Measurements from ENCODE around the gene CDK3. TPM values are rescaled to one million over a fixed set of nuclear protein-coding genes. Genes with fewer than 3 reads are reported as not detected.
A peak's percentile ranks its signal among the peaks of the same experiment; 100 is the strongest.
"Not testable (repeated sequence)": the region's sequence is repeated elsewhere in the genome, so short reads cannot be mapped to it uniquely, and the experiment has no call there.

Gene CDK3
- 10 to 100 TPM in 1 of 8 experiments, 1 to 10 TPM in 7; 3.5 to 11.0 (median 6.2) TPM for total RNA-seq

- peak in 6 of 8 experiments; percentile 4 to 28 (median 17) for ATAC-seq (replicated peaks in 6 of 8)
- no peak within 1 kb of the TSS for H3K27ac ChIP-seq
- in situ Hi-C loops (cut with MboI; ENCODE audit: low pct_unique_long_range_greater_than_20kb in 2 of 9, low sequenced_read_pairs in 9 of 9, unreplicated experiment in 9 of 9): loop anchor here in 4 of 9 experiments (25.0 kb wide), 1 partner anchor 286 kb away; no protein-coding TSS in a partner anchor
- no peak within 1 kb of the TSS for H3K4me3 ChIP-seq
- H3K4me1 ChIP-seq (replicated peaks in 1 of 2): peaks cover 0 to 7% of the 10 kb centered on the region in 2 donors
- 83% methylated on average over 1 of the region's 21 CpGs; no CpG with 5 or more reads in 9 of the 10 experiments for WGBS, 10 experiments
These were observed at the start of gene CDK3 for GRCh38 chr17:76000755-76001521. Gene CDK3, plus strand, starts transcription at chr17:76000855. Its CDS starts 571 bp downstream, at chr17:76001426.

- no peak overlapping the region for H3K27ac ChIP-seq
- 85 to 100% (median 97%) methylated on average over 1 to 8 of the region's 8 CpGs for WGBS, 10 experiments
- H3K4me1 ChIP-seq (replicated peaks in 1 of 2): no peaks in the 10 kb centered on the region
- in situ Hi-C loops (cut with MboI; ENCODE audit: low pct_unique_long_range_greater_than_20kb in 2 of 9, low sequenced_read_pairs in 9 of 9, unreplicated experiment in 9 of 9): no loop called here
- ATAC-seq (replicated peaks in 6 of 8): no peak
- H3K4me3 ChIP-seq: no peak overlapping the region
These were observed 49.6 kb upstream of the CDK3 start for GRCh38 chr17:75950855-75951554.

- 39 to 94% (median 64%) methylated on average over 1 to 8 of the region's 8 CpGs for WGBS, 10 experiments
- in situ Hi-C loops (cut with MboI; ENCODE audit: low pct_unique_long_range_greater_than_20kb in 2 of 9, low sequenced_read_pairs in 9 of 9, unreplicated experiment in 9 of 9): no loop called here
- no peak overlapping the region for H3K4me3 ChIP-seq
- no peaks in the 10 kb centered on the region for H3K4me1 ChIP-seq (replicated peaks in 1 of 2)
- no peak for ATAC-seq (replicated peaks in 6 of 8)
- H3K27ac ChIP-seq: no peak overlapping the region
These were observed 41.4 kb upstream of the CDK3 start for GRCh38 chr17:75959051-75959838.

GRCh38 chr17:75959839-75960511, 40.7 kb upstream of the CDK3 start:
- Histone ChIP-seq H3K4me3 (no peak overlapping the region), H3K4me1 (replicated peaks in 1 of 2) (no peaks in the 10 kb centered on the region), H3K27ac (no peak overlapping the region)
- WGBS, 10 experiments: 83 to 100% (median 97%) methylated on average over 2 to 10 of the region's 11 CpGs
- in situ Hi-C loops (cut with MboI; ENCODE audit: low pct_unique_long_range_greater_than_20kb in 2 of 9, low sequenced_read_pairs in 9 of 9, unreplicated experiment in 9 of 9): no loop called here
- ATAC-seq (replicated peaks in 6 of 8): no peak

- Histone ChIP-seq H3K27ac (no peak overlapping the region), H3K4me3 (no peak overlapping the region)
- in situ Hi-C loops (cut with MboI; ENCODE audit: low pct_unique_long_range_greater_than_20kb in 2 of 9, low sequenced_read_pairs in 9 of 9, unreplicated experiment in 9 of 9): no loop called here
These were observed 35.2 kb upstream of the CDK3 start for GRCh38 chr17:75965468-75965867.

GRCh38 chr17:75969044-75969443, 31.6 kb upstream of the CDK3 start:
- in situ Hi-C loops (cut with MboI; ENCODE audit: low pct_unique_long_range_greater_than_20kb in 2 of 9, low sequenced_read_pairs in 9 of 9, unreplicated experiment in 9 of 9); H3K4me3 ChIP-seq; ATAC-seq (replicated peaks in 6 of 8); H3K4me1 ChIP-seq (replicated peaks in 1 of 2); H3K27ac ChIP-seq: not testable (repeated sequence)
- WGBS, 10 experiments: 88 to 100% (median 96%) methylated on average over 1 to 7 of the region's 10 CpGs; no CpG with 5 or more reads in 2 of the 10 experiments

More at GRCh38 chr17:75965468-75965867, 35.2 kb upstream of the CDK3 start:
- 94 to 100% (median 99%) methylated on average over 1 to 5 of the region's 6 CpGs; no CpG with 5 or more reads in 1 of the 10 experiments for WGBS, 10 experiments
- ATAC-seq (replicated peaks in 6 of 8): no peak
- no peaks in the 10 kb centered on the region for H3K4me1 ChIP-seq (replicated peaks in 1 of 2)

- no peak for ATAC-seq (replicated peaks in 6 of 8)
- Histone ChIP-seq H3K27ac (no peak overlapping the region), H3K4me1 (replicated peaks in 1 of 2) (no peaks in the 10 kb centered on the region), H3K4me3 (no peak overlapping the region)
- WGBS, 10 experiments: 20 to 100% (median 78%) methylated on average over 1 to 4 of the region's 4 CpGs
- in situ Hi-C loops (cut with MboI; ENCODE audit: low pct_unique_long_range_greater_than_20kb in 2 of 9, low sequenced_read_pairs in 9 of 9, unreplicated experiment in 9 of 9): no loop called here
These were observed 30.6 kb upstream of the CDK3 start for GRCh38 chr17:75970011-75970523.

GRCh38 chr17:75970626-75971025, 30.0 kb upstream of the CDK3 start:
- Histone ChIP-seq H3K4me3 (no peak overlapping the region), H3K4me1 (replicated peaks in 1 of 2) (no peaks in the 10 kb centered on the region), H3K27ac (no peak overlapping the region)
- WGBS, 10 experiments: 69 to 100% (median 93%) methylated on average over 2 to 7 of the region's 7 CpGs
- ATAC-seq (replicated peaks in 6 of 8): no peak
- in situ Hi-C loops (cut with MboI; ENCODE audit: low pct_unique_long_range_greater_than_20kb in 2 of 9, low sequenced_read_pairs in 9 of 9, unreplicated experiment in 9 of 9): no loop called here

GRCh38 chr17:75975187-75975586, 25.5 kb upstream of the CDK3 start:
- ATAC-seq (replicated peaks in 6 of 8); H3K27ac ChIP-seq; H3K4me3 ChIP-seq; in situ Hi-C loops (cut with MboI; ENCODE audit: low pct_unique_long_range_greater_than_20kb in 2 of 9, low sequenced_read_pairs in 9 of 9, unreplicated experiment in 9 of 9): not testable (repeated sequence)
- H3K4me1 ChIP-seq (replicated peaks in 1 of 2): peaks cover 7 to 16% of the 10 kb centered on the region in 2 donors
- 60 to 100% (median 100%) methylated on average over 1 to 6 of the region's 6 CpGs; no CpG with 5 or more reads in 2 of the 10 experiments for WGBS, 10 experiments

- Histone ChIP-seq H3K4me1 (replicated peaks in 1 of 2) (peaks cover 9 to 19% of the 10 kb centered on the region in 2 donors), H3K4me3 (no peak overlapping the region), H3K27ac (no peak overlapping the region)
- ATAC-seq (replicated peaks in 6 of 8): no peak
- WGBS, 10 experiments: 14 to 100% (median 86%) methylated on average over 1 to 5 of the region's 5 CpGs; no CpG with 5 or more reads in 1 of the 10 experiments
- in situ Hi-C loops (cut with MboI; ENCODE audit: low pct_unique_long_range_greater_than_20kb in 2 of 9, low sequenced_read_pairs in 9 of 9, unreplicated experiment in 9 of 9): no loop called here
These were observed 24.9 kb upstream of the CDK3 start for GRCh38 chr17:75975757-75976174.

GRCh38 chr17:75976175-75976848, 24.3 kb upstream of the CDK3 start:
- in situ Hi-C loops (cut with MboI; ENCODE audit: low pct_unique_long_range_greater_than_20kb in 2 of 9, low sequenced_read_pairs in 9 of 9, unreplicated experiment in 9 of 9): no loop called here
- ATAC-seq (replicated peaks in 6 of 8): no peak
- no peak overlapping the region for H3K27ac ChIP-seq
- H3K4me3 ChIP-seq: no peak overlapping the region
- peaks cover 9 to 19% of the 10 kb centered on the region in 2 donors for H3K4me1 ChIP-seq (replicated peaks in 1 of 2)
- WGBS, 10 experiments: 0 to 88% (median 71%) methylated on average over 4 to 9 of the region's 9 CpGs
